Activated T-helper 17 cell treated with anti-CD3 and anti-CD28 coated beads, Interleukin-2, amount 50 U/mL, for 72 hours (primary cell): ENCODE data around the gene DUOXA2. TPM values are rescaled to one million over a fixed set of nuclear protein-coding genes. Genes with fewer than 3 reads are reported as not detected.

Source experiments
- ATAC-seq: fragments of 150-1000 bp; cut with Tn5 transposase; replicated peaks from 2 replicates; pipeline ENCODE4 v1.10.0; 2021; ENCODE audit warnings: mild to moderate bottlenecking, moderate library complexity
- H3K27ac Mint-ChIP-seq: one replicate; pipeline ENCODE4 v1.8.0; 2022; ENCODE audit warnings: mixed read lengths
- H3K27me3 Mint-ChIP-seq: one replicate; pipeline ENCODE4 v1.8.0; 2022; ENCODE audit warnings: mixed read lengths
- H3K36me3 Mint-ChIP-seq: one replicate; pipeline ENCODE4 v1.8.0; 2022; ENCODE audit warnings: low read depth, mild to moderate bottlenecking, mixed read lengths
- H3K4me1 Mint-ChIP-seq: one replicate; pipeline ENCODE4 v1.8.0; 2022; ENCODE audit warnings: mixed read lengths
- H3K4me3 Mint-ChIP-seq: one replicate; pipeline ENCODE4 v1.8.0; 2022; ENCODE audit warnings: mild to moderate bottlenecking, mixed read lengths
- H3K9me3 Mint-ChIP-seq: one replicate; pipeline ENCODE4 v1.8.0; 2022; ENCODE audit warnings: mixed read lengths
- total RNA-seq, 2 donors: library from RNA; stranded (reverse); gene quantifications; one replicate each; pipeline ENCODE4 v1.2.3, GENCODE V29; 2022

The DUOXA2 gene
- total RNA-seq, 2 donors from 2014 or later, result 0.13 TPM; not detected in 1

DNA sequence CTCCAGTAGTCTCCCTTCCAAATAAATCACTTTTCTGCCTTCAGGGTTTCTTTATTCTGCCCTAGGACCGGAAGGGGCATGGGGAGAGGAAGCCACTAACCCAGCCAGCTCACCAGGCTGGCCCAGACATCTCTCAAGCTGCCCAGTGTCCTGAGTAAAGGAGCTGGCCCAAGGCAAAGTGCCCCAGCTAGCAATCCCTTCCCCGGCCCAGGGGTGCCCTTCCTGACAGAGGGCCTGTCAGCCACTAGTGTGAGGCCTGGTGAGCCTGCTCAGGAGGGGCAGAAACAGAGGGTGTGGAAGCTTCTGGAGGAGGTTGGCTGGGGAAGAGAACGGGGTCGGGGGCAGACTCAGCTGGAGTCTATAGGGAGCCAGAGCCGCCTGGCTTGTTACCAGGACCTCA, 51.4 kb downstream of the DUOXA2 start:
- Mint-ChIP-seq H3K9me3 (no peaks in the 10 kb centered on the region), H3K4me1 (peaks cover 5% of the 10 kb centered on the region), H3K4me3 (peak overlapping the region; percentile 76), H3K27me3 (no peaks in the 10 kb centered on the region), H3K27ac (peak overlapping the region; percentile 68), H3K36me3 (peaks cover 44% of the 10 kb centered on the region)
- ATAC-seq, result no peak

- Mint-ChIP-seq H3K27me3 (no peaks in the 10 kb centered on the region), H3K4me3 (peak overlapping the region; percentile 76), H3K27ac (peak overlapping the region; percentile 82), H3K4me1 (peaks cover 1% of the 10 kb centered on the region), H3K36me3 (peaks cover 42% of the 10 kb centered on the region), H3K9me3 (no peaks in the 10 kb centered on the region)
- ATAC-seq, result peak; percentile 85
Observed at GRCh38 chr15:45166834-45167630, 52.9 kb downstream of the DUOXA2 start.

GRCh38 chr15:45167631-45168205, 53.6 kb downstream of the DUOXA2 start:
- no peak for ATAC-seq
- H3K4me3 Mint-ChIP-seq, result peak overlapping the region; percentile 65
- H3K27ac Mint-ChIP-seq, result peak overlapping the region; percentile 82
- no peaks in the 10 kb centered on the region for H3K27me3 Mint-ChIP-seq
- H3K4me1 Mint-ChIP-seq, result no peaks in the 10 kb centered on the region
- no peaks in the 10 kb centered on the region for H3K9me3 Mint-ChIP-seq
- peaks cover 44% of the 10 kb centered on the region for H3K36me3 Mint-ChIP-seq

Other genes with a start within 250 kb of the DUOXA2 start
- gene TERB2, start 157.6 kb upstream of the DUOXA2 start, total RNA-seq, result not detected
- gene SORD, start 91.1 kb upstream of the DUOXA2 start, total RNA-seq, result 10 to 100 TPM; 15.2 to 15.6 TPM
- gene DUOX2, start 154 bp upstream of the DUOXA2 start, total RNA-seq, result under 1 TPM in 1 of 2 donors, not detected in 1; 0.21 TPM
- gene DUOXA1, start 15.6 kb downstream of the DUOXA2 start, total RNA-seq, result under 1 TPM in 1 of 2 donors, not detected in 1; 0.58 TPM
- under 1 TPM; 0.06 to 0.42 TPM for gene DUOX1, start 15.7 kb downstream of the DUOXA2 start, total RNA-seq
- 100 to 1,000 TPM in 1 of 2 donors, 1 to 10 TPM in 1; 2.7 to 111 TPM for gene SHF, start 73.6 kb downstream of the DUOXA2 start, total RNA-seq
- gene SLC28A2, start 137.9 kb downstream of the DUOXA2 start, total RNA-seq, result not detected